ENCODE measurements around the gene PRM3.

The PRM3 gene

GRCh38 chr16:11264155-11264832, 9.1 kb downstream of the PRM3 start:
- peaks cover 0 to 29% of the 10 kb centered on the region in 2 experiments for H3K27me3 ChIP-seq (ENCODE audit: control insufficient read depth in 1 of 2, insufficient read depth in 1 of 2, low read length in 2 of 2)

GRCh38 chr16:11263737-11264136, 9.7 kb downstream of the PRM3 start:
- Histone ChIP-seq H3K4ac (ENCODE audit: low read depth in 1 of 2, low read length in 2 of 2) (no peak overlapping the region), H2AFZ (ENCODE audit: low read depth, low read length) (no peak overlapping the region), H3K79me1 (replicated peaks; ENCODE audit: low read length, poor library complexity, severe bottlenecking) (no peaks in the 10 kb centered on the region), H3K4me3 (ENCODE audit: insufficient read depth in 1 of 2, low read depth in 1 of 2, low read length in 2 of 2) (no peak overlapping the region), H3K9ac (ENCODE audit: low read length) (no peak overlapping the region), H3K4me2 (ENCODE audit: low read length, poor library complexity, severe bottlenecking) (no peak overlapping the region), H2BK12ac (ENCODE audit: low read length in 2 of 2) (no peak overlapping the region), H3K14ac (ENCODE audit: low read length in 2 of 2) (no peak overlapping the region), H3K27ac (ENCODE audit: low read length, poor library complexity, severe bottlenecking) (no peak overlapping the region), H3K9me3 (ENCODE audit: control insufficient read depth, low read length) (no peaks in the 10 kb centered on the region), H2BK120ac (ENCODE audit: low read depth, low read length) (no peak overlapping the region), H3K4me1 (ENCODE audit: control insufficient read depth, insufficient read depth, low read depth, low read length) (peaks cover 6% of the 10 kb centered on the region), H4K8ac (ENCODE audit: low read length) (no peak overlapping the region), H2BK15ac (ENCODE audit: low read depth, poor library complexity, severe bottlenecking) (no peak overlapping the region), H3K27me3 (ENCODE audit: control insufficient read depth in 1 of 2, insufficient read depth in 1 of 2, low read length in 2 of 2) (peaks cover 0 to 27% of the 10 kb centered on the region in 2 experiments), H3K36me3 (ENCODE audit: control insufficient read depth in 1 of 2, insufficient read depth in 2 of 2, low read depth in 1 of 2, low read length in 2 of 2) (no peaks in the 10 kb centered on the region), H4K91ac (ENCODE audit: low read length) (no peak overlapping the region), H3K23ac (ENCODE audit: low read length in 2 of 2) (no peak overlapping the region), H2BK5ac (ENCODE audit: low read depth, low read length, poor library complexity, severe bottlenecking) (no peak overlapping the region), H2AK5ac (ENCODE audit: low read length, severe bottlenecking) (no peak overlapping the region), H3K18ac (ENCODE audit: low read depth in 1 of 2, low read length in 2 of 2) (no peak overlapping the region)
- WGBS: 75% methylated on average over 4 of the region's 4 CpGs
- DNase-seq: no peak

More at GRCh38 chr16:11264155-11264832, 9.1 kb downstream of the PRM3 start:
- peaks cover 3% of the 10 kb centered on the region for H3K4me1 ChIP-seq (ENCODE audit: control insufficient read depth, insufficient read depth, low read depth, low read length)
- no peak overlapping the region for H4K8ac ChIP-seq (ENCODE audit: low read length)
- no peak overlapping the region for H2BK5ac ChIP-seq (ENCODE audit: low read depth, low read length, poor library complexity, severe bottlenecking)
- H2AK5ac ChIP-seq (ENCODE audit: low read length, severe bottlenecking): no peak overlapping the region
- H3K4me3 ChIP-seq (ENCODE audit: insufficient read depth in 1 of 2, low read depth in 1 of 2, low read length in 2 of 2): no peak overlapping the region
- DNase-seq: no peak
- no peak overlapping the region for H2BK15ac ChIP-seq (ENCODE audit: low read depth, poor library complexity, severe bottlenecking)
- H4K91ac ChIP-seq (ENCODE audit: low read length): no peak overlapping the region
- no peaks in the 10 kb centered on the region for H3K9me3 ChIP-seq (ENCODE audit: control insufficient read depth, low read length)
- 79% methylated on average over 5 of the region's 9 CpGs for WGBS
- H3K27ac ChIP-seq (ENCODE audit: low read length, poor library complexity, severe bottlenecking): no peak overlapping the region
- no peak overlapping the region for H2BK120ac ChIP-seq (ENCODE audit: low read depth, low read length)
- H3K36me3 ChIP-seq (ENCODE audit: control insufficient read depth in 1 of 2, insufficient read depth in 2 of 2, low read depth in 1 of 2, low read length in 2 of 2): no peaks in the 10 kb centered on the region
- no peak overlapping the region for H2AFZ ChIP-seq (ENCODE audit: low read depth, low read length)
- no peak overlapping the region for H2BK12ac ChIP-seq (ENCODE audit: low read length in 2 of 2)
- H3K79me1 ChIP-seq (replicated peaks; ENCODE audit: low read length, poor library complexity, severe bottlenecking): no peaks in the 10 kb centered on the region
- no peak overlapping the region for H3K18ac ChIP-seq (ENCODE audit: low read depth in 1 of 2, low read length in 2 of 2)
- H3K4me2 ChIP-seq (ENCODE audit: low read length, poor library complexity, severe bottlenecking): no peak overlapping the region
- no peak overlapping the region for H3K4ac ChIP-seq (ENCODE audit: low read depth in 1 of 2, low read length in 2 of 2)
- H3K9ac ChIP-seq (ENCODE audit: low read length): no peak overlapping the region
- H3K14ac ChIP-seq (ENCODE audit: low read length in 2 of 2): no peak overlapping the region
- no peak overlapping the region for H3K23ac ChIP-seq (ENCODE audit: low read length in 2 of 2)

- Histone ChIP-seq H3K4me3 (ENCODE audit: insufficient read depth in 1 of 2, low read depth in 1 of 2, low read length in 2 of 2) (no peak overlapping the region), H2AK5ac (ENCODE audit: low read length, severe bottlenecking) (no peak overlapping the region), H3K4me2 (ENCODE audit: low read length, poor library complexity, severe bottlenecking) (no peak overlapping the region), H3K27ac (ENCODE audit: low read length, poor library complexity, severe bottlenecking) (no peak overlapping the region), H3K23ac (ENCODE audit: low read length in 2 of 2) (no peak overlapping the region), H2AFZ (ENCODE audit: low read depth, low read length) (no peak overlapping the region), H3K18ac (ENCODE audit: low read depth in 1 of 2, low read length in 2 of 2) (no peak overlapping the region), H3K79me1 (replicated peaks; ENCODE audit: low read length, poor library complexity, severe bottlenecking) (no peaks in the 10 kb centered on the region), H2BK5ac (ENCODE audit: low read depth, low read length, poor library complexity, severe bottlenecking) (no peak overlapping the region), H2BK120ac (ENCODE audit: low read depth, low read length) (no peak overlapping the region), H3K36me3 (ENCODE audit: control insufficient read depth in 1 of 2, insufficient read depth in 2 of 2, low read depth in 1 of 2, low read length in 2 of 2) (no peaks in the 10 kb centered on the region), H3K4me1 (ENCODE audit: control insufficient read depth, insufficient read depth, low read depth, low read length) (peaks cover 7% of the 10 kb centered on the region), H2BK15ac (ENCODE audit: low read depth, poor library complexity, severe bottlenecking) (no peak overlapping the region), H3K9me3 (ENCODE audit: control insufficient read depth, low read length) (no peaks in the 10 kb centered on the region), H3K4ac (ENCODE audit: low read depth in 1 of 2, low read length in 2 of 2) (no peak overlapping the region), H4K8ac (ENCODE audit: low read length) (no peak overlapping the region), H3K14ac (ENCODE audit: low read length in 2 of 2) (no peak overlapping the region), H2BK12ac (ENCODE audit: low read length in 2 of 2) (no peak overlapping the region), H3K9ac (ENCODE audit: low read length) (no peak overlapping the region), H3K27me3 (ENCODE audit: control insufficient read depth in 1 of 2, insufficient read depth in 1 of 2, low read length in 2 of 2) (peaks cover 0 to 26% of the 10 kb centered on the region in 2 experiments), H4K91ac (ENCODE audit: low read length) (no peak overlapping the region)
- no peak for DNase-seq
- 92% methylated on average over 8 of the region's 8 CpGs for WGBS
These were observed 10.5 kb downstream of the PRM3 start for GRCh38 chr16:11262915-11263314.

GRCh38 chr16:11260596-11260966, 12.8 kb downstream of the PRM3 start:
- Histone ChIP-seq H2BK12ac (ENCODE audit: low read length in 2 of 2) (no peak overlapping the region), H2AK5ac (ENCODE audit: low read length, severe bottlenecking) (no peak overlapping the region)

More at GRCh38 chr16:11260596-11260966, 12.8 kb downstream of the PRM3 start:
- Histone ChIP-seq H3K36me3 (ENCODE audit: control insufficient read depth in 1 of 2, insufficient read depth in 2 of 2, low read depth in 1 of 2, low read length in 2 of 2) (no peaks in the 10 kb centered on the region), H3K4me3 (ENCODE audit: insufficient read depth in 1 of 2, low read depth in 1 of 2, low read length in 2 of 2) (no peak overlapping the region), H2BK120ac (ENCODE audit: low read depth, low read length) (no peak overlapping the region), H3K27ac (ENCODE audit: low read length, poor library complexity, severe bottlenecking) (no peak overlapping the region), H2BK15ac (ENCODE audit: low read depth, poor library complexity, severe bottlenecking) (no peak overlapping the region), H2AFZ (ENCODE audit: low read depth, low read length) (no peak overlapping the region), H3K79me1 (replicated peaks; ENCODE audit: low read length, poor library complexity, severe bottlenecking) (no peaks in the 10 kb centered on the region), H3K14ac (ENCODE audit: low read length in 2 of 2) (no peak overlapping the region), H3K9me3 (ENCODE audit: control insufficient read depth, low read length) (no peaks in the 10 kb centered on the region), H3K4ac (ENCODE audit: low read depth in 1 of 2, low read length in 2 of 2) (no peak overlapping the region), H3K4me1 (ENCODE audit: control insufficient read depth, insufficient read depth, low read depth, low read length) (peaks cover 16% of the 10 kb centered on the region), H4K8ac (ENCODE audit: low read length) (no peak overlapping the region), H3K27me3 (ENCODE audit: control insufficient read depth in 1 of 2, insufficient read depth in 1 of 2, low read length in 2 of 2) (peaks cover 0 to 24% of the 10 kb centered on the region in 2 experiments), H3K18ac (ENCODE audit: low read depth in 1 of 2, low read length in 2 of 2) (no peak overlapping the region), H3K9ac (ENCODE audit: low read length) (no peak overlapping the region), H3K4me2 (ENCODE audit: low read length, poor library complexity, severe bottlenecking) (no peak overlapping the region), H2BK5ac (ENCODE audit: low read depth, low read length, poor library complexity, severe bottlenecking) (no peak overlapping the region), H4K91ac (ENCODE audit: low read length) (no peak overlapping the region), H3K23ac (ENCODE audit: low read length in 2 of 2) (no peak overlapping the region)
- WGBS: 70% methylated on average over 3 of the region's 3 CpGs
- no peak for DNase-seq

Data from mesenchymal stem cell (in vitro differentiated cells and primary cell).